Ecto neural progenitor cell (in vitro differentiated cells): ENCODE measurements around the gene TRAPPC3L.
"Not testable (repeated sequence)": the region's sequence is repeated elsewhere in the genome, so short reads cannot be mapped to it uniquely, and the experiment has no call there.

Experiments used
- DNase-seq: peaks from one replicate; pipeline ENCODE4 v3.0.0-alpha.2; 2018; ENCODE audit warnings: low spot score

TRAPPC3L gene

GRCh38 chr6:116513224-116513875 is 32.1 kb downstream of the TRAPPC3L start:
- no peak for DNase-seq

DNA sequence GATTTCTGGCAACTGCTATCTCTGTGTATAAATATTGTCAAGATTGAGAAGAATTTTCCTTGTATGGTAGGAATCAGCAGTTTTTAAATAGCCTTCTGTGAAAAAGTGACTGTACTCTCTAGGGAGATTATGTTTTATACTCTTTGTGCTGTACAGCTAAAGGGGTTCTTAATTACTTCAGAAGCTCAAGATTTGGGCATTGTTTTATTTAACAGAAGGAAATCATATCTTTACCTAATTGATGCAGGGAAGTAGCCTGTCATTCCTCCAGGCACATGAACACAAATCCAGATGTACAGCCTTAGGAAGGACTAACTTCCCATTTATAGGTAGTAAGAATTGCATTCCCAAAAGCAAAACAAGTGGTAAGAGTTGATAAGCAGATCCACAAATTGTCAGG is 32.8 kb downstream of the TRAPPC3L start:
- no peak for DNase-seq

DNA sequence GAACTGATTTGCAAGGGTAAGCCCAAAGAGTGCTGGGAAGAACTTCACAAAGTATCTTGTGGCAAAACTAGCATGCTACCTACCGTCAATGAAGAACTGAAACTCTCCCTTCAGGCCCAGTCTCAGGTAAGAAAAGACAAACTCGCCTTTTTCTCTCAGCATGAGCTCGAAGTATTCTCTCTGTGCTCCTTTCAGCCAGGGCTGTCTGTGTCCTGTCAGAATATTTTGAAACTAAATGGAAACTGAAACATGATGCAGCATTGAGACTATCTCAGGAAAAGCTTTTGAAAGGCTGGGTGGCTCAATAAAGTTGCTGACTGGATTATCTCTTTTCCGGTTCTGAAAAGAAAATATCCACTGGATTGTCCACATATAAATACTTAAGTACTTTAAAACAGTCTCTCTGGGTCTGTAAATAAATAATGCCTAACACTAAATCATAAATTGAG is 33.3 kb downstream of the TRAPPC3L start:
- DNase-seq: no peak

- no peak for DNase-seq
Observed at GRCh38 chr6:116511424-116512110, 33.9 kb downstream of the TRAPPC3L start, which contains the start of gene CALHM5. Gene CALHM5, plus strand, starts transcription at chr6:116511639. Its CDS starts 58 bp downstream, at chr6:116511697.

- no peak for DNase-seq
Observed at GRCh38 chr6:116508527-116508926, 37.0 kb downstream of the TRAPPC3L start.

- DNase-seq: no peak
Observed at GRCh38 chr6:116507324-116507723, 38.2 kb downstream of the TRAPPC3L start.

DNA sequence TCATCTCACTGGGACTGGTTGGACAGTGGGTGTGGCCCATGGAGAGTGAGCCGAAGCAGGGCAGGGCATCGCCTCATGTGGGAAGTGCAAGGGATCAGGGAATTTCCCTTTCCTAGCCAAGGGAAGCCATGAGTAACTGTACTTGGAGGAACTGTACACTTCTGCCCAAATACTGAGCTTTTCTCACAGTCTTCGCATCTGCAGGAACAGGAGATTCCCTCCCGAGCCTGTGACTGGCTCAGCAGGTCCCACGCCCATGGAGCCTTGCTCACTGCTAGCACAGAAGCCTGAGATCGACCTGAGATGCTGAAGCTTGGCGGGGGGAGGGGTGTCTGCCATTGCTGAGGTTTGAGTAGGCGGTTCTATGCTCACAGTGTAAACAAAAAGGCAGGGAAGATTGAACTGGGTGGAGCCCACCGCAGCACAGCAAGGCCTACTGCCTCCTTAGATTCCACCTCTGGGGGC is 44.5 kb downstream of the TRAPPC3L start:
- DNase-seq: no peak

- DNase-seq: no peak
Observed at GRCh38 chr6:116497113-116497676, 48.3 kb downstream of the TRAPPC3L start.

DNA sequence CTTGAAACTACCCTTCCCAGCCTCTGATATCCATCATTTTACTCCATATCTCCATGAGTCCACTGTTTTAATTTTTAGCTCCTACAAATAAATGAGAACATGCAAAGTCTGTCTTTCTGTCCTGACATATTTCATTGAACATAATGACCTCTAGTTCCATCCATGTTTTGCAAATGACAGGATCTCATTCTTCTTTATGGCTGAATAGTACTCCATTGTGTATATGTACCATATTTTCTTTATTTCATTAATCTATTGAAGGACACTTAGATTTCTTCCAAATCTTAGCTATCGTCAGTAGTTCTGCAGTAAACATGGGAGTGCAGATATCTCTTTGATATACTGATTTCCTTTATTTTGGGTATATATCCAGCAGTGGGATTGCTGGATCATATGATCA is 50.3 kb downstream of the TRAPPC3L start:
- not testable (repeated sequence) for DNase-seq

DNA sequence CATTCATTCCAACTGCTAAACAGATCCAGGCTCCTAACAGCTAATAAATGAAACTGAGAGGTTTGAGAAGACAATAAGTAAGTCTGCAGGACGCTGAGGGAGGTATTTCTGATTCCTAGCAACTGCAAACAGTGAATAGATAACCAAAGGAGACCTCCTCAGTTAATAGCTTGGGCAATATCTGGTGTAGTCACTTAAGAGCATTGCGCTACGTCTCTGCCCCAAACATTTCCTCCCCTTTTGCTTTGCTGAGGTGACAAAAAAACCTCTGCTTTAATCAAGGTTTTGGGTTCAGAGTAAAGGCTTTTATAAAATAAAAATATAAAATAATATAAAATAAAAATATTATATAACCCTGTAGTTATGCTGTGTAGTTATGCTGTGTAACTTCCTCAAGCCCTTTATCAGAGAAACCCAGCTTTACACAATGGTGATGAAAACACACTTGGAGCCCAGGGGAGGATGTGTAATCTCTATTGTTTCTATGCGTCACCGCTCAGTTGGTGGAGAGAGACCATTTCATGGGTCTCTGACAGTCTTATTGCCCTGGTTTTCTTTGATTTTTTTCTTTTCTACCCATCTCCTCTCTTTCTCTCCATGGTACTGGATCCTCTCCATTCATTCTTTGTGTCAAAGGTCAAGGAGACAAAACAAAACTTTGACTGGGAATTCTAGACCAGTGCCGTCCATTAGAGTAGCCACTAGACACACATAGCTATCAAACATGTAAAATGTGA is 53.0 kb downstream of the TRAPPC3L start:
- no peak for DNase-seq

DNA sequence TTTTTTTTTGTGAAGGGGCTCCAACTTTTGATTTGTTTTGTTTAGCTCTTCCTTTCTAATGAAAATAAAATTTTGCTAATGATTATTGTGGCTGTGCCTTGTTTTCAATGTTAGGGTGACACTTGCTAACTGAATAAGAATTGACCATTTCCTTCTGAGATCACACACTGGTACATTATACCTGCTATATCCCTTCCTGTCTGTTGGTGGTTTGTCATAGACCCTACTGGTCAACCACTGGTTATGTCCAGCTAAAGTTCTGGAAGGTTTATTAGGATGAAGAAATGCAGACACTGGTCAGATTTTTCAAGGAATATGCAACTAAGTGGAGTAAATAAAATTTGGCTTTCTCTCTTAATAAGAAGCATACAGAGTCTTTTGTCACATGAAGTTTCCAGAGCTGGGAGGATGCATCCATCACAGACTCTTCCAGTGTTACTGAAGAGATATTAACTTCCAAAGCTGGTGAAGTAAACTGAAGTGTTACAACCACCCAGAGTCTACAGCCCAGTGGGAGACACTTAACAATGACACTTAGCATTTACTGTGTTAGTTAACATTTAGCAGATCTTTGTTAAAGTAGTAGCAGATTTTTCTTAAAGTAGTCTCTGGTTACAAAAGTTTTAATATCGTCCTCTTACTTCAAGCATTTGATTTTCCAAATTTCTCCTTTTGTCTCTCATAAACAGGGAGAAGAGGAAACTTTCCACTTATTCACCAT is 53.7 kb downstream of the TRAPPC3L start:
- no peak for DNase-seq

DNA sequence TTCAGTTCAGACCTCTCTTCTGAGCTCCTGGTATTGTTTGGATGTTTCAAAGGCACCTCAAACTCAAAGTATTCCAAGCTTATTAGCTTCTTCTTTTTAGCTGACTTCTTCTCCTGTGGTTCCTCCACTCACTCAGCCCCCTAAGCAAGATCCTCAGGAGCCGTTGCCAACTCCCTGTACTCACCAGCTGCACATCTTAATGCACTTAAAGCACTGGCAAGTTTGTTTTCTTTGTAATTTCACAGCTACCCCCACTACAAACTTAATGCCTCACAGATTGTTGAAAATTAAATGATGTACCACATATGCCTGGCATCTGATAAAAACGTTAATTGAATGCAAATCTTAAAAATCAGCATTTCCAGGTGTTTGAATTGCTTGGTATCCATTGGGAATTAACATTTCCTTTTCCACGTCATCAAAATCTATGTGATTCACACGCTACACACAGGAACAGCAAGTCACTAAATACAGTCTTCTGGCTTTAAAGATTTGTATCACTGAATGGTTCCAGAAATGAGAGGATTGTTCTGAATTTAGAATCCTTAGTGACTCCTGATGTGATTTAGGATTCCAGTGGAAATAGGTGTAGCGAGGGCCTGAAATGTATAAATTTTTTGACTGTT is 59.8 kb downstream of the TRAPPC3L start:
- DNase-seq: no peak

GRCh38 chr6:116483616-116484015 is 61.9 kb downstream of the TRAPPC3L start:
- no peak for DNase-seq

DNA sequence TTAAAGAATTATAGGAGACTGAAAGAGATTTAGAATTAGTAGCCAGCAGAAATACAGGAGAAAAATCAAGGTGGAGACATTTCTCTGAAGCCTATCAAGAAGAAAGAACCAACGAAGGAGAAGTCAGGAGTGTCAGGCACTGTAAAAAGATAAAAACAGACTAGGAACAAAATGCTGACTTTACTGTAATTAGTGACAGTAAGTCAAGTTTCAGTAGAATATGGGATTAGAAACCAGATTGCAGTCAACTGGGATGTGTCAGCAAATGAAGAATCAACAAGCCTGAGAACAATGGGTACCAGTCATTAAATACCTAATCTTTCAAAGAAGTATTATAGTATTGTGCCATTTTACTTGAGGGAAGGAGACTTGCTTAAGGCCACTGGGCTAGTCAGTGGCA is 62.7 kb downstream of the TRAPPC3L start:
- no peak for DNase-seq

DNA sequence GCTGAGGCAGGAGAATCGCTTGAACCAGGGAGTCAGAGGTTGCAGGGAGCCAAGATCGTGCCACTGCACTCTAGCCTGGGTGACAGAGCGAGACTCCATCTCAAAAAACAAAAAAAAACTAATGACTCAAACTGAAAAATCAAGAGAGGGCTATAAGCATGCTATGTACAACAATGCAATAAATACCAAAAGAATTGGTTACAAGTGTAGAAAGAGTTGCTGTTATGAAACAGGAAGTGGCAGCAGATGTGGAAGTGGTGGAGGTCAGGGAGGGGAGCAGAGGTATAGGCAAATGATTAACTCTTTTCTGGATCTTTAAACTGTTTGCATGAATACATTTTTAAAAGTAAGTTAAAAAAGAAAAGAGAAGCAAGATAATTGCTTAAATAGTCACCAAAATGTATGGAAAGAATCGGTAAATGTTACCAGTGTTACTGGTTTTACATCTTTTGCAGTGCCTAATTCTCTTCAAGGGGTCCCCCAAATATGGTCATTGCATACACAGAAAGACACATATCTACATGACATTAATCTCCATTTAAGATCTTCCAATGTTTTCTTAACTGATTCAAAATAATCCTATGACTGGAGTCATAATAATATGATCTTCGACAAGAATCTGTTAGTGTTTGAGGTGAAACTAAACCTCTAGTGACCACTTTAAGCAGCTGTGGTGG is 69.3 kb downstream of the TRAPPC3L start:
- DNase-seq: no peak

GRCh38 chr6:116475141-116475540 is 70.3 kb downstream of the TRAPPC3L start:
- no peak for DNase-seq

- DNase-seq: no peak
Observed at GRCh38 chr6:116472706-116473105, 72.8 kb downstream of the TRAPPC3L start.

GRCh38 chr6:116471531-116471930 is 74.0 kb downstream of the TRAPPC3L start:
- DNase-seq: no peak

DNA sequence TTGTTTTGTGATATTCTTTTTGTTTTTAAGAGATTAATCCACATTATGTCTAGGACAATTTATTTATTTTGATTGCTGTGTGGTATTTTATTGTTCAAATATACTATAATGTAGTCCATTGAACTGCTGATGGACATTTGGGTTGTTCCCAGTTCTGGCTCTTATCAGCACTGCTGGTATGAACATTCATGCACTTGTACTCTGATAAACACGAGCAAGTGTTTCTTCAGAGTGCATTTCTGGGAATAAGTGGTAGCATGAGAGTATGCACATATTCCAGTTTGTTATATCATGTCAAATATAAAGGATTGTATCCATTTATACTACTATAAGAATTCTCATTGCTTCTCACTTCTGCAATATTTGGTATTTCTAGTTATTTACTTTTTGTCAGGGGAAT is 77.2 kb downstream of the TRAPPC3L start:
- no peak for DNase-seq

DNA sequence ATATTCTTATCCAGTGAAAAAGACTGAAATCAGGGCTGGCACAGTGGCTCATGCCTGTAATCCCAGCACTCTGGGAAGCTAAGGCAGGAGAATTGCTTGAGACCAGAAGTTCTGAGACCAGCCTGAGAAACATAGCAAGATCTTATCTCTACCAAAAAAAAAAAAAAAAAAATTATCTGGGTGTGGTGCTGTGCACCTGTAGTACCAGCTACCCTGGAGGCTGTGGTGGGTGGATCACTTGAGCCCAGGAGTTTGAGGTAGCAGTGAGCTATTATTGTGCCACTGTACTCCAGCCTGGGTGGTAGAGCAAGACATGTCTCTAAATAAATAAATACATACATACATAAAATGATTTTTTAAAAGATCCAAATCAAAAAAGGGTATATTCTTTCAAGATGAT is 78.0 kb downstream of the TRAPPC3L start:
- DNase-seq: no peak

GRCh38 chr6:116467096-116467495 is 78.4 kb downstream of the TRAPPC3L start:
- DNase-seq: no peak
